BLaER1 (cell line): ENCODE measurements around the gene PIH1D1.

Experiments
- H3K27ac ChIP-seq: shearing (Covaris generic); formaldehyde crosslinking; 2 replicates; pipeline ENCODE4 v1.8.1; 2022
- H3K27me3 ChIP-seq: shearing (Covaris generic); formaldehyde crosslinking; 2 replicates; pipeline ENCODE4 v1.8.1; 2022
- H3K36me3 ChIP-seq: shearing (Covaris generic); formaldehyde crosslinking; 2 replicates; pipeline ENCODE4 v1.8.1; 2022
- H3K4me1 ChIP-seq: shearing (Covaris generic); formaldehyde crosslinking; 2 replicates; pipeline ENCODE4 v1.8.1; 2022
- H3K4me2 ChIP-seq: shearing (Covaris generic); formaldehyde crosslinking; 2 replicates; pipeline ENCODE4 v1.8.1; 2022
- H3K4me3 ChIP-seq: shearing (Covaris generic); formaldehyde crosslinking; 2 replicates; pipeline ENCODE4 v1.8.1; 2022
- H3K9ac ChIP-seq: shearing (Covaris generic); formaldehyde crosslinking; 2 replicates; pipeline ENCODE4 v1.8.1; 2022
- H3K9me3 ChIP-seq: shearing (Covaris generic); formaldehyde crosslinking; 2 replicates; pipeline ENCODE4 v1.8.1; 2022
- H4K20me1 ChIP-seq: shearing (Covaris generic); formaldehyde crosslinking; 2 replicates; pipeline ENCODE4 v1.8.1; 2022
- Cebpa-rat ChIP-seq: shearing (Covaris generic); IDR thresholded peaks from 2 replicates; pipeline ENCODE4 v1.8.1; 2022

PIH1D1 gene

GRCh38 chr19:49451430-49452181 lies at the start of gene PIH1D1:
Gene PIH1D1 (minus strand): TSS chr19:49451814. CDS start chr19:49451574, 240 bp downstream.
- peaks cover 66% of the 10 kb centered on the region for H3K4me1 ChIP-seq

GRCh38 chr19:49499030-49499670 lies 47.5 kb upstream of the PIH1D1 start:
- H4K20me1 ChIP-seq, result peaks cover 39% of the 10 kb centered on the region
- H3K4me1 ChIP-seq, result peaks cover 74% of the 10 kb centered on the region
- peak overlapping the region; percentile 99 for H3K9ac ChIP-seq
- no peaks in the 10 kb centered on the region for H3K27me3 ChIP-seq
- peak overlapping the region; percentile 97 for H3K4me2 ChIP-seq
- peak overlapping the region; percentile 83 for H3K4me3 ChIP-seq
- H3K36me3 ChIP-seq, result peaks cover 32% of the 10 kb centered on the region
- peak overlapping the region; percentile 90 for H3K27ac ChIP-seq
- no peaks in the 10 kb centered on the region for H3K9me3 ChIP-seq
- TF ChIP-seq Cebpa-rat, result no peak

More at GRCh38 chr19:49451430-49452181, at the start of gene PIH1D1:
- Histone ChIP-seq H3K27ac (peak within 1 kb of the TSS; percentile 96), H3K4me3 (peak within 1 kb of the TSS; percentile 93), H3K9ac (peak within 1 kb of the TSS; percentile 97), H4K20me1 (peaks cover 8% of the 10 kb centered on the region), H3K9me3 (no peaks in the 10 kb centered on the region), H3K36me3 (peaks cover 41% of the 10 kb centered on the region), H3K4me2 (peak within 1 kb of the TSS; percentile 90), H3K27me3 (no peaks in the 10 kb centered on the region)
- no peak for TF ChIP-seq Cebpa-rat

GRCh38 chr19:49498475-49498874 lies 46.9 kb upstream of the PIH1D1 start:
- Histone ChIP-seq H4K20me1 (peaks cover 39% of the 10 kb centered on the region), H3K4me2 (peak overlapping the region; percentile 97), H3K4me3 (peak overlapping the region; percentile 83), H3K4me1 (peaks cover 78% of the 10 kb centered on the region), H3K36me3 (peaks cover 33% of the 10 kb centered on the region), H3K27ac (peak overlapping the region; percentile 90), H3K27me3 (no peaks in the 10 kb centered on the region), H3K9ac (peak overlapping the region; percentile 99), H3K9me3 (no peaks in the 10 kb centered on the region)
- TF ChIP-seq Cebpa-rat, result no peak

- Histone ChIP-seq H3K4me2 (peak overlapping the region; percentile 97), H3K27ac (peak overlapping the region; percentile 99; the same call in 1 of the 2 replicates), H3K27me3 (no peaks in the 10 kb centered on the region), H3K9ac (peak overlapping the region; percentile 99), H3K9me3 (no peaks in the 10 kb centered on the region), H3K4me1 (peaks cover 76% of the 10 kb centered on the region), H3K36me3 (peaks cover 41% of the 10 kb centered on the region), H3K4me3 (peak overlapping the region; percentile 83), H4K20me1 (peaks cover 42% of the 10 kb centered on the region)
- no peak for TF ChIP-seq Cebpa-rat
Observed at GRCh38 chr19:49497789-49498103, 46.1 kb upstream of the PIH1D1 start.

GRCh38 chr19:49497047-49497788 lies 45.6 kb upstream of the PIH1D1 start:
- H4K20me1 ChIP-seq, result peaks cover 47% of the 10 kb centered on the region
- H3K27me3 ChIP-seq, result no peaks in the 10 kb centered on the region
- no peak for TF ChIP-seq Cebpa-rat
- H3K4me3 ChIP-seq, result peak overlapping the region; percentile 83
- peak overlapping the region; percentile 99 for H3K27ac ChIP-seq
- peak overlapping the region; percentile 97 for H3K4me2 ChIP-seq
- H3K9me3 ChIP-seq, result no peaks in the 10 kb centered on the region
- peaks cover 46% of the 10 kb centered on the region for H3K36me3 ChIP-seq
- peak overlapping the region; percentile 99 for H3K9ac ChIP-seq
- peaks cover 71% of the 10 kb centered on the region for H3K4me1 ChIP-seq

- peak overlapping the region; percentile 83 for H3K4me3 ChIP-seq
- peaks cover 54% of the 10 kb centered on the region for H4K20me1 ChIP-seq
- H3K27me3 ChIP-seq, result no peaks in the 10 kb centered on the region
- no peak for TF ChIP-seq Cebpa-rat
- peaks cover 65% of the 10 kb centered on the region for H3K4me1 ChIP-seq
- peaks cover 52% of the 10 kb centered on the region for H3K36me3 ChIP-seq
- peak overlapping the region; percentile 99 for H3K27ac ChIP-seq
- no peaks in the 10 kb centered on the region for H3K9me3 ChIP-seq
- H3K9ac ChIP-seq, result peak overlapping the region; percentile 99
- peak overlapping the region; percentile 97 for H3K4me2 ChIP-seq
Observed at GRCh38 chr19:49496574-49497008, 45.0 kb upstream of the PIH1D1 start.

GRCh38 chr19:49492573-49493405 lies 41.2 kb upstream of the PIH1D1 start:
- H3K27ac ChIP-seq, result no peak overlapping the region
- no peak for TF ChIP-seq Cebpa-rat
- peaks cover 62% of the 10 kb centered on the region for H3K36me3 ChIP-seq

GRCh38 chr19:49491804-49492572 lies 40.4 kb upstream of the PIH1D1 start:
- Histone ChIP-seq H3K4me1 (peaks cover 44% of the 10 kb centered on the region), H3K9me3 (no peaks in the 10 kb centered on the region), H3K36me3 (peaks cover 55% of the 10 kb centered on the region), H3K4me2 (no peak overlapping the region), H3K27me3 (no peaks in the 10 kb centered on the region), H3K4me3 (no peak overlapping the region), H3K9ac (peak overlapping the region; percentile 10; the same call in 1 of the 2 replicates), H3K27ac (no peak overlapping the region), H4K20me1 (peaks cover 55% of the 10 kb centered on the region)
- no peak for TF ChIP-seq Cebpa-rat

More at GRCh38 chr19:49492573-49493405, 41.2 kb upstream of the PIH1D1 start:
- peaks cover 60% of the 10 kb centered on the region for H4K20me1 ChIP-seq
- H3K4me3 ChIP-seq, result no peak overlapping the region
- H3K9ac ChIP-seq, result peak overlapping the region; percentile 10; the same call in 1 of the 2 replicates
- peaks cover 49% of the 10 kb centered on the region for H3K4me1 ChIP-seq
- no peaks in the 10 kb centered on the region for H3K9me3 ChIP-seq
- no peaks in the 10 kb centered on the region for H3K27me3 ChIP-seq
- H3K4me2 ChIP-seq, result no peak overlapping the region
